SK-N-SH treated with all-trans-retinoic acid at 6 μM for 48 hours (cell line): ENCODE measurements around the gene SLCO1C1.

Experiments
- CSRNP3 ChIP-seq: fragments of 250-450 bp; sonication (Bioruptor Pico); IDR thresholded peaks from 2 replicates; pipeline ENCODE4 v1.5.1; 2021; ENCODE audit warnings: mild to moderate bottlenecking, moderate library complexity
- PATZ1 ChIP-seq: fragments of 250-450 bp; sonication (Bioruptor Pico); IDR thresholded peaks from 2 replicates; pipeline ENCODE4 v1.8.0; 2020; ENCODE audit warnings: mild to moderate bottlenecking, moderate library complexity, borderline replicate concordance
- ZFP3 ChIP-seq: fragments of 250-450 bp; sonication (Bioruptor Pico); IDR thresholded peaks from 2 replicates; pipeline ENCODE4 v1.5.0; 2020; ENCODE audit warnings: mild to moderate bottlenecking, moderate library complexity

- TF ChIP-seq PATZ1 (CRISPR knock-in tag) (no peak), ZFP3 (CRISPR knock-in tag) (no peak), CSRNP3 (CRISPR knock-in tag) (no peak)
Observed at GRCh38 chr12:20792971-20793370, 97.8 kb downstream of the SLCO1C1 start.
